ENCODE measurements around the gene ARPC1A. TPM values are rescaled to one million over a fixed set of nuclear protein-coding genes. Genes with fewer than 3 reads are reported as not detected.
"Not testable (repeated sequence)": the region's sequence is repeated elsewhere in the genome, so short reads cannot be mapped to it uniquely, and the experiment has no call there.

ARPC1A gene
- total RNA-seq, 1 experiment from 2014 or later, result 177 TPM

DNA sequence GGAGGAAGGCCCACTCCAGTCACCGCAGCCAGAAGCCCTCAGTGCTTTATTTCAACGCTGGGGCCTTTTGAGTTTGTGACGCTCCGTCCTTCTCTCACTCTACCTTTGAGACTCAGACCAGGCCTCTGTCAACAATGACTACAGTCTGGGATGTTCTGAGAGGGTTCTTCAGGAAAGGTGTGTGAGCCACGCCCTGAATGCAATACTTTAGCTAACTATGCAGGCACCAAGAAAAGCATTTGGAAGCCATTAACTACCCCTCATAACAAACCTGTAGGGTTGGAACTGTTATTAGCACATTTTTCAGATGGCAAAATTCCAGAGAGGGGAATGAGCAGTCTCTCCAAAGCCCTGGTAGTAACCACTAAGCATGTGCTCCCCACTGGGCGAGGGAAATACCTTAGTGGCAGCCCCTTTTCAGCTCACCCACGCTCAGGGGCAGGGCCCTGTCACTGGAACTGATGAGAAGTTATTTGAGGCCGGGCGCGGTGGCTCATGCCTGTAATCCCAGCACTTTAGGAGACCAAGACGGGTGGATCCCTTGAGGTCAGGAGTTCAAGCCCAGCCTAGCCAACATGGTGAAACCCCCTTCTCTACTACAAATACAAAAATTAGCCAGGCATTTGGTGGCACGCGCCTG is 43.2 kb downstream of the ARPC1A start:
- no peak for DNase-seq (ENCODE audit: extremely low read depth, low read depth)

DNA sequence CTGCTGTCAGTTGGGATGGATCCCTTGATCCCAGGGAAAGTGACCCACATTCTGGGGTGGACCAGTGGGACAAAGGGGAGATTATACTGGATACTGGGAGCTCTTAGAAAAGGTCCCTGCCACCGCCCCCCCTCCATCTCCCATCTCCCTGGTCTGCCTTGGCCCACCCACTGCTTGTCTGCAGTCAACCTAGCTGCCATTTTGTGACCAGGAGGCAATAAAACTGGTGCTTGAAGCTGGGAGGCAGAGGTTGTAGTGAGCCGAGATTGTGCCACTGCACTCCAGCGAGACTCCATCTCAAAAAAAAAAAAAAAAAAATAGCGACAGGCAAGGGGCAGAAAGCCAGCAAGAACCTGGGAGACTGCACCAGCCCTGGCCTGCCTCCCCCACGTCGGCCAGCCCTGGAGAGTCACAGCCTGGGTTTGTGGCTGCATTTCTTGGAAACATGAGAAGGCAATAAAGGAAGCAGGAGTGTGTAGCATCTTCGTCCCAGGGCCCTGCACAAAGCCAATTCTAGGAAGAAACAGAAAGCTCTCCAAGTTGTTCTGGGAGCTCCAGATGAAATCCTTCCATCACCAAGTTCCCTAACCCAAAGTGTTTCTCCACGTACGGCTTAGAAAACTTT is 44.2 kb downstream of the ARPC1A start:
- no peak for DNase-seq (ENCODE audit: extremely low read depth, low read depth)

DNA sequence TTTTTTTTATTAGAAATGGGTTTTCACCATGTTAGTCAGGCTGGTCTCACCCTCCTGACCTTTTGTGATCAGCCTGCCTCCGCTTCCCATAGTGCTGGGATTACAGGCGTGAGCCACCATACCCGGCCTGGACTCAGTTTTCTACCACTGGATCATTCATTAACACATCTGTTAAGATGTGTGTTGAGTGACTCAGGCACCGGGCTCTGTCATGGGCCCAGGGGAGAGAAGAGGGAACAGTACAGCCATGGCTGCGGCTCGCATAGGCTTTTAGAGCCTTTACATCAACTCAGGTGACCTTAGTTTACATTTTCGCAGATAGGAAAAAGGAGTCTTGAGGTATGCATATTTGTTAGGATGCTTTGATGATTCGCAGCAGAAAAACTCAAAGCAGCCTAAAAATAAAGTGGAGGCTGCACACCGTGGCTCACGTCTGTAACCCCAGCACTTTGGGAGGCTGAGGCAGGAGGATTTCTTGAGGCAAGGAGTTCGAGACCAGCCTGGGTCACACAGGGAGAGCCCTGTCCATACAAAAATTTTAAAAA is 45.8 kb downstream of the ARPC1A start:
- no peak for DNase-seq (ENCODE audit: extremely low read depth, low read depth)

DNA sequence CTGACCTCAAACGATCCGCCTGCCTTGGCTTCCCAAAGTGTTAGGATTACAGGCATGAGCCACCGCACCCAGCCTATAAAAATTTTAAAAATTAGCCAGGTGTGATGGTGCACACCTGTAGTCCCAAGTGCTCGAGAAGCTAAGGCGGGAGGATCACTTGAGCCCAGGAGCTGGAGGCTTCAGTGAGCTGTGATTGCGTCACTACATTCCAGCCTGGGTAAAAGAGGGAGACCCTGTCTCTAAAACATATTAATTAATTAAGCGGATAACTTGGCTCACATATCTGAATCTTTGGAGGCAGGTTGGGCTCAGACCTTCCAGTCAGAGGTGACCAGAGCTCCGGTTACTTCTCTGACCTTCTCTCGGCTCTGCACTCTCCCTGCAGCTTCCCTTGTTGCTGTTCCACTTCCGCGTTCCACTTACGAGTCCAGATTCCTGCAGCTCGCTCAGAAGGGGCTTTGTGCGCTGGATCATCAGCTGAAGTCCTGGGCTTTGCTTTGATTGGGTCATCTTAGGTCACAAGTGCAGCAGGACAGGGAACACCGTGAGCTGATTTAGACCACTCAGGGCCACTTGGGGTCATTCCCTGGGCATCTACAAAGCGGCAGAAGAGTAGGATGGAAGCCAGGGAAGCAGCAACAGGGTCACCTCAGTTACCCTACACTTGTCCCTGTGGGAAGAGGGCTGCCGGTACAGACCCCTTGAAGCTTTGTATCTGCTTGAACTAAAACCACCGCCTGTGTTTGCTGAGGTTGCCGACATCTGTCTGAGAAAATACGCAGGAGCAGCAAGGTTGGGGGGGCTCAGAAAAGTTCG is 46.8 kb downstream of the ARPC1A start:
- no peak for DNase-seq (ENCODE audit: extremely low read depth, low read depth)

DNA sequence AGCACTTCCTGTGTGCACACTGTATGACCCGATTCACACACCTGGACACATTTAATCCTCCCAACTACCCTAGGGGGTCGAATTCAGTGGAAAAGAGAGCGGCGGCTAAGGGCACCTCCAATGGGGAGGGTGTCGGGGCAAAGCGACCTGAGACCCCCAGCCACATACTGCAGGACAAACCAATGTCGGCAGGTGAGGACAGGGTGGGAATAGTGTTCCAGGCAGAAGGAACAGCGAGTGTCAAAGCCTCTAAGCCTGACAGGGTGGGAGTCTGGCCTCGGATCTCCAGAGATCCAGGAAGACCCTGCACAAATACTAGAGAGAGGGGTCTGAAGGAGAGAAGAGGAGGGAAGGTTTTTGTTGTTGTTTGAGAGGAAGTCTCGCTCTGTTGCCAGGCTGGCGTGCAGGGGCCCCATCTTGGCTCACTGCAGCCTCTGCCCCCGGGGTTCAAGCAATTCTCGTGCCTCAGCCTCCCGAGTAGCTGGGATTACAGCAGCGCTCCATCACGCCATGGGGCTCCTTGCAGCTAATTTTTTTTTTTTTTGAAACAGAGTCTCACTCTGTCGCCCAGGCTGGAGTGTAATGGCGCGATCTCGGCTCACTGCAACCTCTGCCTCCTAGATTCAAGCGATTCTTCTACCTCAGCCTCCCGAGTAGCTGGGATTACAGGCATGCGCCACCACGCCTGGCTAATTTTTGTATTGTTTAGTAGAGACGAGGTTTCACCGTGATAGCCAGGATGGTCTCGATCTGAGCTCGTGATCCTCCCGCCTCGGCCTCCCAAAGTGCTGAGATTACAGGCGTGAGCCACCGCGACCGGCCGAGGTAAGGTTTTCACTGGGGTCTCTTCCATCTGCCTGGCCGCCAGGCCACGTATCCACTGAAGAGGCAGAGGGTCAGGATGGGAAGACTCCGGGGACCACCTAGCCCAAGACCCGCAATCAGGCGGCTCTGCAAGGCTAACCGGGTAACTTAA is 47.7 kb downstream of the ARPC1A start:
- DNase-seq (ENCODE audit: extremely low read depth, low read depth), result no peak

DNA sequence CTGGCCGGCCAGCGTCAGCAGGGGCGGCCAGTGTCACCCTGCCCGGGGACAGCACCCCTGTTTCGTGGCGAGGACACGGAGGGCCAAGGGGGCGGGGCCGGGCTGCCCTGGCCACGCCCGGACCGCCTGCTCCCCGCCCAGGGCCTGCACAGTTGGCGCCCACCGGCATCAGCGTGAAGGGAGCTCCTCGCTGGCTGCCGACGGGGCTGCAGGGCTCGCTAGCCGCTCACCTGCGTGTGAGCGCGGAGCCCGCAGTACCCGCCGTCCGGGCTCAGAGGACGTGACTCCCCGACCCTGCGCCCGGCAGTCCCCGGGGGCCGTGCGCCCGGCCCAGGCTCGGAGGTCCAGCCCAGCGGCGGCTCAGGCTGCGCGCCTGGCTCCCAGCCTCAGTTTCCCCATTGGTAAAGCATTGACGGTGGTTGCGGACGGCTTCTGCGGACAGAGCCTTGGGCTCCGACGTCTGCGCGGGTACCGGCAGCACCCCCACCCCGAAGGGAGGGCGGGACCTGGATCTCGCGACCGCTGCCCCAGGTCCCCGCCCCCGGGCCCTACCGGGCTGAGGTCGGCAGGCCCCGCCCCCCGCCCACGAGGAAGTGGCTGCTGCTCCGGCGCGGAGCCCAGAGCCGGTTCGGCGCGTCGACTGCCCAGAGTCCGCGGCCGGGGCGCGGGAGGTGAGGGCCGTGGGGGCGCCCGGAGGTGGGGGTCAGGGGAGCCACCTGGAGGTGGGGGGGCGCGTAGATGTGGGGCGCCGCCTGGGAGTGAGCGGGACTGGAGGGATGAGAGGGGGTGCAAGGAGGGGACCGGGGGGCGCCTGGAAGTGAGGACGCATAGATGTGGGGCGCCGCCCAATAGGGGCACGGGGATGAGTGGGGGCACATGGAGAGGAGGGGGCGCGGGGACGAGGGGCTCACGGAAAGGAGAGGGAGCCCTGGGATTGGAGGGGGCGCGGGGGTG is 48.7 kb downstream of the ARPC1A start, which contains the start of gene ARPC1B:
TSS of gene ARPC1B (plus strand) at position 620 of the 954 bp plus-strand sequence. CDS start 10,985 bp downstream, outside the sequence.
- peak; percentile 70 for DNase-seq (ENCODE audit: extremely low read depth, low read depth)

DNA sequence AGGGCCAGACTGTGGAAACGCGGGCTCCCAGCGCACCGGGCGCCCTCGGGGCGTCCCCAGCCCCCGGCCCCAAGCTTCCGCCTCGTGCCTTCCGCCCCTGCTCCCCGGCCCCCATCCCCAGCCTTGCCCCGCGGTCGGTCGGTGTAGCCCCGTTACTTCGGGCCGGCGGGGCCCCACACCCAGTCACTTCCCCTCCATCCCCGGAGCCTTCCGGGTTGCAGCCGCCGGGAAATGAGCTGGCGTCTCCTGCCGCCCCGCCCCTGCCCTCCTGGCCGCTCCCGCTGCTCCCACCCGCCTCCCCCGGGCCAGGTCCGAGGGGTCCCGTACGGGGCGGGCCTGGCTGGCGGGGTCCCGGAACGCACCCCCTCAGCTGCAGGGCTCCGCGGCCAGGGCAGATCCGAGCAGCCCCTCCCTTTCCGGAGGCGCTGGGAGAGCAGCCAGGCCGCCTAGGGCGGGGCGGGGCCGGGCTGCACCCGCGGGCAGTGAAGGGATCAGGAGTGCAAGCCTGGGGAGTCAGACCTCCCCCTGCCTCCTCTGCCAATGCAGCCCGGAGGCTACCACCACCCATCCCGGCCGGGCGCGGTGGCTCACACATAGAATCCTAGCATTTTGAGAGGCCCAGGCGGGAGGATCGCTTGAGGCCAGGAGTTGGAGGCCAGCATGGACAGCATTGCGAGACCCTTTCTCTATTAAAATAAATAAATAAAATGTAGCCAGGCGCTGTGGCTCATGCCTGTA is 49.5 kb downstream of the ARPC1A start:
- DNase-seq (ENCODE audit: extremely low read depth, low read depth), result peak; percentile 75

DNA sequence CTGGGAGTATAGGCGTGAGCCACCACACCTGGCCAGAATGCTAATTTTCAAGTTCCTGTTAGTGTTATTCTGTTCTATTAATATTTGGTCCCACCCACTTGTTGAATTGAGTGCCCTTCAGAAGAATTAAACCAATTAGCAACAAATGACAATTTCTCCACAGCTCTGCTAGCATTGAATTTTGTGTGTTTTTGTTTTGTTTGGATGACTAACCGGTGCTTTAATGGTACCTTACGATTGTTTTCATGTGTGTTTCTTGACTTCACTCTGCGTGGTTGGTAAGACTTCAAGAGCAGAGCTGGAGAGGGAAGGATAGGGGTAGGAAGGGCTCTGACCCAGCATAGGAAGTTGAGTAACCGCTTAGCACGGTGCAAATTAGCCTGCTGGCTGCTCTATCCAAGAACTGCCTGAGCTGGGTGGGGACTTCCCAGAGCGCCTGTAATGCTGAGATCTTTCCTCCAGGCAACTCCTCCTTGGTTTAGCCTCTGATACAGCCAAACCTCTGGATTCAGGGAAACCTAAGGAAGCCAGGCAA is 53.4 kb downstream of the ARPC1A start:
- DNase-seq (ENCODE audit: extremely low read depth, low read depth), result peak; percentile 48

DNA sequence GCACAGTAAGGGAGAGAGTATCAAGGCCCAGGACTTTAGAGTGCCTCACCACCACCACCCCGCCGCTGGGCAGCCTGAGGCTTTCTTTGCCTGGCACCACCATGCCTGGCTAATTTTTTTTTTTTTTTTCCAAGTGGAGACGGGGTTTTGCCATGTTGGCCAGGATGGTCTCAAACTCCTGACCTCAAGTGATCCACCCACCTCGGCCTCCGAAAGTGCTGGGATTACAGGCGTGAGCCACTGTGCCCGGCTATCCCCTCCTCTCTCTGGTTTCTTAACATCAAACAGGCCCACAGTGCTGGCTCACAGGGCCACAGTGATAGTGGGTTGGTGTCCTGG is 54.0 kb downstream of the ARPC1A start:
- not testable (repeated sequence) for DNase-seq (ENCODE audit: extremely low read depth, low read depth)

DNA sequence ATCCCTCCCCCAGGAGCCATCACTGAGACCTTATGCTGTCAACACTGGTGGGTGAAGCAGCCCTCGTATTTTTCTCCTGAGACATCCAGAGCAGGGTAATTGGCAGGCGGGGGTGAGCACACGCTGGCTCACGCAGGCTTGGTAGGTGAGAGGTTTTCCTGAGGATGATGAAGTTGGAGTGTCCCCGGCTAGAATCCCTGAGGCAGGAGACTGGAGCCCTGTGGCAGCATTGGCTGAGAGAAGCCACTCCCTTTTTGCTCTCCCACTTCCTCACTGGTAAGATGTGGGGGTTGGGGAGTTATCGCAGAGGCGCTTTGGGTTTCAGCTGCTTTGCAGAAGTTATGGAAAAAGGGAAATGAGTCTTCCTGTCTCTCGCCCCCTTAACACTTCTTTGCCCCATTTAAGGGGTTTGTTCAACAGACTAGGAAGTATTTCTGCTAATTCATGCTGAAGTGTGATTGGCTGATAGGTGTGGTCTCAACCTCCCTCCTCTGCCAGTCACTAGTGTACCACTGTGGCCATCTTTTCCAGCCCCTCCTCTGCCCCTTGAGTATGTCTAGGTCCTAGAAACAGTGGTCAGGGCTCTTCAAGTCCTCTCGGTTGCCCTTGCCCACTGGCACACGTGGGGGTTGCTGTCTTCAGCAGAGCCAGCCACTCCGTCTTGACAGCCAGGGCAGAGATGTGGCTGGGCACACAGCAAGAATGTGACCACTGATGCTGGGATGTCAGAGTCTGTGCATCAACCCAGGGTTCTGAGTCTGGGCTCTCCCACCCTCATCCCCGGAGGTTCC is 54.5 kb downstream of the ARPC1A start:
- no peak for DNase-seq (ENCODE audit: extremely low read depth, low read depth)

DNA sequence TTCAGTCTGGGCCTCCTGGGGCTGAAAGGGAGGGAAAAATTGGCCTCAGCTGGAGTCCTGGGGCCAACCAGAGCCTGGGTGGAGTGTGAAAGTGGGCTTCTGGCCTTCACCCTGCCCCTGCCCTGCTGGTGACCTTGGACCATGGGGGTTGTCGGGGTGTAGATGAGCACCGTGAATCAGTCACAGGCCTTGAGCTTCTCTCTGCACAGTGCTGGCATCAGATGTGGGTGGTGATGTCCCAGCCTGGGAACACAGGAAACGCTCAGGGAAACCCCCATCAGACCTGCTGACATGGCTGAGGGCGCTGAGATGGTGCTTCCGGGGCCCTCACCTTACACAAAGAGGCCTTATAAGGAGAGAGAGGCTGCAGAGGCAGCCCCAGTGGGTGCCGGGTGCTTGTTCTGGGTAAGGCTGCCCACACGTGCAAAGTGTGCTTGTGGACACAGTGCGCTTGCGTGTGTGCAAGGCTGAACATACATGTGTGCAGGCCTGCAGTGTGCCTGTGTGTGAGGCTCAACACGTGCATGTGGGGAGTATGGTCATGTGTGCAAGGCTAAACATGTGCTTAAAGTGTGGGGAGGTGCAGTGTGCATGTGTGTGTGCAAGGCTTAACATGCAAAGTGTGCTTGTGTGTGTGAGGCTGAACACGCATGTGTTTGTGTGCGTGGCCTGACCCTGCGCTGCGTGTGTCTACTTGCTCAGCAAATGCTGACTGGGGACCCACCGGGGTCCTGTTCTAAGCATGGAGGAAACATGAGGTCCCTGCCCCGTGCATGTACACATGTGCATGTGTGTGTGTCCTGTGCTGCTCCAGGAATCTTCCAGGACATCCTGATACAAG is 55.3 kb downstream of the ARPC1A start:
- DNase-seq (ENCODE audit: extremely low read depth, low read depth), result no peak

DNA sequence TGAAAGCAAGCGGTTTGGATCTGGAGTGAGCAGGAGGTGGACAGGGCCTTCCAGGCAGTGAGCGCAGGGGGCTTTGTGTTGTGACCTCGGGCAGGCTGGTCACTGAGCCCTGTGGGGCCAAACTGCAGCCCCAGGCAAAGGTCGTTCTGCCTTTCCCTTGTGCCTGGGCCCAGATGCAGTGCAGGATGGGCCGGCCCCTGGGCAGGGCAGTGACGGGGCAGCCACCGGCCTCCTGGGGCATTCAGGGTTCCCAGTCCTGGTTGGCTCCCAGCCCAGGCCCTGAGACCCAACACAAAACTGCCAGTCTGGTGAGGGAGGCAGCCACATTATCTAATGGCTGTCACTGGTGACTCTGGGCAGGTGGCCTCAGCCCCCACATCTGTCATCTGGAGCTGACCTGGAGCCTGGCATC is 56.0 kb downstream of the ARPC1A start:
- no peak for DNase-seq (ENCODE audit: extremely low read depth, low read depth)

DNA sequence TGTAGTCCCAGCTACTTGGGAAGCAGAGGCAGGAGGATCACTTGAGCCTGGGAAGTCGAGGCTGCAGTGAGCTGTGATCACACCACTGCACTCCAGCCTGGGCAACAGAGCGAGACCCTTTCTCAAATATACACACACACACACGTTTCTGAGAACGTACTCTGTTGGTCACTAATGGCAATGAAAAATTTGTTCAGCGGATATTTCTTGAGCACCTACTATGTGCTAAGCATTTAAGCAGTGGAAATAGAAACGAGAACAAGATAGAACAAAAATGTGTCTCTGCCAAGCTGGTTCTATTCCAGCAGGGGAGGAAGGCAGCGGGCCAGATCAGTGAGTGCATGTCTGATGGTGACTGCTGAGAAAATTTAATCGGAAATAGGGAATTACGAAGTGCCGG is 57.5 kb downstream of the ARPC1A start:
- no peak for DNase-seq (ENCODE audit: extremely low read depth, low read depth)

DNA sequence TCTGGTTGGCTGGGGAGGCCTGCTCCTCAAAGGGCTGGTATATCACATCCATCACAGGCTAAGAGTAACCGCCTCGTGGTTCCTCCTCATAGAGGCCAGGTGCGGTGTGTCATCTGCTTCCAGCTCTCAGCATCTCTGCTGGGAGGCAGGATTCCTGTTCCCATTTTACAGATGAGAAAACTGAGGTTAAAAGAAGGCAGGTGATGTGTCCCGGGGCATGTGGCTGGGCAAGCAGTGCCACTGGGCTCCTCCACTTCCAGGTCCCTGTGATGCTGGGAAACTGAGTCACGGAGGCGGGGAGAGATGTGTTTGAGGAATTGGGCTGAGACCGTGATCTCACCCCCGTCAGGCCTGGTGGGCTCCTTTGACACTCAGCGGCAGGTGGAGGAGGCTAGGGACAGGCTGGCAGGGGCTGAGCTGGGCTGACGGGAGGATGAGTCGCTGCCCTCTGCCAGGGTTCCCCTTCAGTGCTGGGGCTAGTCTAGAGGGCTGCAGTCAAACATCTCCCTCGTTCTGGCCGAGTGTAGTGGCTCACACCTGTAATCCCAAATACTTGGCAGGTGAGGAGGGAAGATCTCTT is 58.2 kb downstream of the ARPC1A start:
- no peak for DNase-seq (ENCODE audit: extremely low read depth, low read depth)

DNA sequence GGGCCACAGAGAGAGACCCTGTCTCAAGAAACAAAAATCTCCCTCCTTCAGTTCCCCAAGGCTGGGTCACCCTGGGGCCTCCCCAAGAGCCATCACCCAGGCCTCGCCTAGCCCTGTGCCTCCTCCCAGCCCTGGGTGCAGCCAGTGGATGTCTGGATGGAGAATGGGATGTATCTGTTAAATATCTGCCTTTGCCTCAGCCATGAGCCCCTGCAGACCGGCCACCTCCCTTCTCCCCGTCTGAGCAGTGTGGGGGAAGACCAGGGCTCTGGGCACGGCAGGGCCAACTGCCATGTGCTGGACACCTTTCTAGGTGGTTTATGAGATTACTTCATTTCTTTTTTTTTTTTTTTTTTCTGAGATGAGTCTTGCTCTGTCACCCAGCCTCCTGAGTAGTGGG is 58.8 kb downstream of the ARPC1A start:
- DNase-seq (ENCODE audit: extremely low read depth, low read depth), result no peak

DNA sequence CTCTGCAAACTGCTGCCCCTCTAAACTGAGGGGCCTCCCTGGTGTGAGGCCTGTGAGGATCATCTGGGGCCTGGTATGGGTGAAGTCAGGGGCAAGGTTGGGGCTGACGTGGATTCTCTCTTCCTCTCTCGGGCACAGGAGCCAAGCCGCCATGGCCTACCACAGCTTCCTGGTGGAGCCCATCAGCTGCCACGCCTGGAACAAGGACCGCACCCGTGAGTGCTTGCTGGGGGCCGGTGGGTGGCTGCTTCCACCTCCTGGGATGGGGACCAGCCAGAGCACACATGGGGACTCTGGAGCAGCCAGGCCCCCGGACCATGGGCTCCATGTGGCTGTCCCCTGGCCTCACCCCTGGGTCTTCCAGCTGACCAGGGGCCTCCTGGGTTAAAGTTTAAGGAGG is 59.9 kb downstream of the ARPC1A start:
- no peak for DNase-seq (ENCODE audit: extremely low read depth, low read depth)
